Activated CD4-positive, CD25-positive, alpha-beta regulatory T cell (primary cell): ENCODE data around the gene ING4.
"Not testable (repeated sequence)": the region's sequence is repeated elsewhere in the genome, so short reads cannot be mapped to it uniquely, and the experiment has no call there.

Experiments
- DNase-seq, 4 experiments: peaks; one replicate each; lab custom pipeline; 2025; lab: John Stamatoyannopoulos, UW

Gene ING4

GRCh38 chr12:6662906-6663742 is at the start of gene ING4:
ING4 (minus strand) TSS chr12:6663119; CDS start chr12:6663101, 18 bp downstream.
- DNase-seq, result peak; percentile 76 to 95 (median 92)

GRCh38 chr12:6708960-6709394 is 46.1 kb upstream of the ING4 start:
- no peak for DNase-seq

GRCh38 chr12:6708351-6708750 is 45.4 kb upstream of the ING4 start:
- not testable (repeated sequence) for DNase-seq

- DNase-seq, result no peak
These were observed 40.7 kb upstream of the ING4 start for GRCh38 chr12:6703631-6704030.

- DNase-seq, result no peak
These were observed 38.3 kb upstream of the ING4 start for GRCh38 chr12:6701078-6701768.

GRCh38 chr12:6700646-6701051 is 37.7 kb upstream of the ING4 start, which contains the start of gene PIANP:
PIANP (minus strand) TSS chr12:6700815; CDS start chr12:6698061, 2,754 bp downstream.
- DNase-seq, result peak in 2 of 4 experiments; percentile 45 to 47

- DNase-seq, result no peak
These were observed 37.2 kb upstream of the ING4 start for GRCh38 chr12:6699989-6700645.

GRCh38 chr12:6699259-6699988 is 36.5 kb upstream of the ING4 start:
- no peak for DNase-seq

- DNase-seq, result no peak
These were observed 35.6 kb upstream of the ING4 start for GRCh38 chr12:6698352-6699046.

- no peak for DNase-seq
These were observed 34.8 kb upstream of the ING4 start for GRCh38 chr12:6697584-6698351.

- no peak for DNase-seq
These were observed 34.0 kb upstream of the ING4 start for GRCh38 chr12:6696690-6697583.

- DNase-seq, result no peak
These were observed 32.6 kb upstream of the ING4 start for GRCh38 chr12:6695313-6696045.

- no peak for DNase-seq
These were observed 31.8 kb upstream of the ING4 start for GRCh38 chr12:6694701-6695100.

- DNase-seq, result no peak
These were observed 31.0 kb upstream of the ING4 start for GRCh38 chr12:6693832-6694355.

GRCh38 chr12:6692888-6693287 is 30.0 kb upstream of the ING4 start:
- DNase-seq, result no peak

- no peak for DNase-seq
These were observed 28.6 kb upstream of the ING4 start for GRCh38 chr12:6691473-6691872.

- DNase-seq, result peak; percentile 83 to 96 (median 91)
These were observed 26.3 kb upstream of the ING4 start, which contains the start of gene ZNF384 for GRCh38 chr12:6688999-6689882. ZNF384 (minus strand) TSS chr12:6689375; CDS start chr12:6679520, 9,855 bp downstream.
